Measurements from ENCODE around the gene TCEANC2.

TCEANC2 gene

GRCh38 chr1:54053745-54054437 lies 483 bp downstream of the TCEANC2 start:
- H3K27me3 ChIP-seq (ENCODE audit: insufficient read depth, low read length), result no peaks in the 10 kb centered on the region
- peaks cover 19% of the 10 kb centered on the region for H3K4me1 ChIP-seq (ENCODE audit: control insufficient read depth, insufficient read depth, low read length, unreplicated experiment)
- no peaks in the 10 kb centered on the region for H3K36me3 ChIP-seq (ENCODE audit: insufficient read depth, low read length)
- H3K79me2 ChIP-seq (ENCODE audit: control insufficient read depth, insufficient read depth, low read length, unreplicated experiment), result peaks cover 44% of the 10 kb centered on the region
- H3K27ac ChIP-seq (ENCODE audit: low read depth, low read length), result peak overlapping the region; percentile 63; the same call in 1 of the 2 replicates
- H3K4me3 ChIP-seq (ENCODE audit: low read depth, low read length), result peak overlapping the region; percentile 97
- peak overlapping the region; percentile 99 for H2AFZ ChIP-seq (ENCODE audit: low read length, unreplicated experiment)

GRCh38 chr1:54054438-54054749 lies 986 bp downstream of the TCEANC2 start:
- Histone ChIP-seq H3K79me2 (ENCODE audit: control insufficient read depth, insufficient read depth, low read length, unreplicated experiment) (peaks cover 39% of the 10 kb centered on the region), H3K27me3 (ENCODE audit: insufficient read depth, low read length) (no peaks in the 10 kb centered on the region), H3K4me3 (ENCODE audit: low read depth, low read length) (peak overlapping the region; percentile 97), H3K36me3 (ENCODE audit: insufficient read depth, low read length) (0 out of 2 replicates have a peak, but pooled peaks cover 1% of the 10 kb centered on the region), H2AFZ (ENCODE audit: low read length, unreplicated experiment) (peak overlapping the region; percentile 99), H3K27ac (ENCODE audit: low read depth, low read length) (no peak overlapping the region), H3K4me1 (ENCODE audit: control insufficient read depth, insufficient read depth, low read length, unreplicated experiment) (peaks cover 16% of the 10 kb centered on the region)

DNA sequence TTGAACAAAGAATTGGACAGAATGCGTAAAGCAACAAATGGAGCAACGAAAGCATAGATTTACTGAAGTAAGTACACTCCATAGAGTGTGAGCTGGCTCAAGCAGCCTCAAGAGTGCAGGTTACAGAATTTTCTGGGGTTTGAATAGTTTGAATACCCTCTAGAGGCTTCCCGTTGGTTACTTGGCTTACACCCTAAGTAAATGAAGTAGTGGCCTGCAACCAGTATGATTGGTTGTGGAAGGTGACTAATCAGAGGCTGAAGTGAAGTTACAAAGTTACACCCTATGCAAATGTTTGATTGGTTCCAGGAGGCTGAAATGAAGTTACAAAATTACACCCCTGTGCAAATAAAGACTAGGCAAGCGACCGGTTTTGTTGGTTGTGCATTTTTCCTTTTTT lies 10.9 kb downstream of the TCEANC2 start:
- H3K27ac ChIP-seq (ENCODE audit: low read depth, low read length), result no peak overlapping the region
- 0 out of 2 replicates have a peak, but pooled peaks cover 4% of the 10 kb centered on the region for H3K36me3 ChIP-seq (ENCODE audit: insufficient read depth, low read length)
- H3K27me3 ChIP-seq (ENCODE audit: insufficient read depth, low read length), result no peaks in the 10 kb centered on the region
- H3K4me3 ChIP-seq (ENCODE audit: low read depth, low read length), result no peak overlapping the region
- no peaks in the 10 kb centered on the region for H3K4me1 ChIP-seq (ENCODE audit: control insufficient read depth, insufficient read depth, low read length, unreplicated experiment)
- no peaks in the 10 kb centered on the region for H3K79me2 ChIP-seq (ENCODE audit: control insufficient read depth, insufficient read depth, low read length, unreplicated experiment)
- no peak overlapping the region for H2AFZ ChIP-seq (ENCODE audit: low read length, unreplicated experiment)

DNA sequence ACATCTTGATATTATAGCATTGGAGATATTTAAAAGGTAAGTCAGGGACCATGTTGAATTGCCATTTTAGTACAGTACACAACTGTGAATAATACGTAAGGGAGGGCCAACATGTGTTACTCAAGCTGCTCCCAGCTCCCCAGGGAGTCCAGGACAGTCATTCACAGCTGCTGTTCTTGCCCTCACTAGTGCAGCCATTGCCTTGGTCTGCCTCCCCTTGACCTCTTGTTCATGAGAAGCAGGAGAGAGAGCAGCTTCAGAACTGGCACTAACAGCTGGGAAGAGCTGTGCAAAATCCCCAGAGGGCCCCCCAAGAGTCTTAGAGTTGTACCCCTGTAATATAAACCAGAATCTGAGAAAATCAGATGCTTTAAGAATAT lies 16.4 kb downstream of the TCEANC2 start:
- Histone ChIP-seq H3K36me3 (ENCODE audit: insufficient read depth, low read length) (peaks cover 5% of the 10 kb centered on the region), H3K27ac (ENCODE audit: low read depth, low read length) (no peak overlapping the region), H2AFZ (ENCODE audit: low read length, unreplicated experiment) (no peak overlapping the region)

GRCh38 chr1:54070171-54070837 lies 16.9 kb downstream of the TCEANC2 start:
- H3K27ac ChIP-seq (ENCODE audit: low read depth, low read length), result no peak overlapping the region
- no peak overlapping the region for H3K4me3 ChIP-seq (ENCODE audit: low read depth, low read length)
- H2AFZ ChIP-seq (ENCODE audit: low read length, unreplicated experiment), result no peak overlapping the region
- H3K27me3 ChIP-seq (ENCODE audit: insufficient read depth, low read length), result no peaks in the 10 kb centered on the region
- H3K36me3 ChIP-seq (ENCODE audit: insufficient read depth, low read length), result peaks cover 5% of the 10 kb centered on the region
- H3K79me2 ChIP-seq (ENCODE audit: control insufficient read depth, insufficient read depth, low read length, unreplicated experiment), result no peaks in the 10 kb centered on the region
- H3K4me1 ChIP-seq (ENCODE audit: control insufficient read depth, insufficient read depth, low read length, unreplicated experiment), result peaks cover 5% of the 10 kb centered on the region

More for the DNA sequence above, 16.4 kb downstream of the TCEANC2 start:
- Histone ChIP-seq H3K27me3 (ENCODE audit: insufficient read depth, low read length) (no peaks in the 10 kb centered on the region), H3K4me3 (ENCODE audit: low read depth, low read length) (no peak overlapping the region), H3K4me1 (ENCODE audit: control insufficient read depth, insufficient read depth, low read length, unreplicated experiment) (peaks cover 5% of the 10 kb centered on the region), H3K79me2 (ENCODE audit: control insufficient read depth, insufficient read depth, low read length, unreplicated experiment) (no peaks in the 10 kb centered on the region)

DNA sequence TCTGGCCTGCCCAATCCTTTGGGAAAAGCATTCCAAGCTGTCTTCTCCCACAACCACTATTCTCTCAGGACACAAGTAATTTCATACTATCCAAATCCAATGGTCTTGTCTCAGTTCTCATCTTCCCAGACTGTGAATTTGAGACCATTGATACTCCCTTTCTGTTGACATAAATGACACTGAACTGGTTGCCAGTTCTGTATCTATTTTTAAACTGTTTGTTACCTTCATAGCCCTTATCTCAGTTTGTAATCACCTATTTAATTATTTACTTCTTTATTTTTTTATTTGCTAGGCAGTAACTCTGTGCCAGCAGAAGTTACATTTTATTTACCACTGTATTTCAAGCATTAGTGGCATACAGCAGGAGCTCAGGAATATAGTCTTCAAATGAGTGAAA lies 24.0 kb downstream of the TCEANC2 start:
- no peak overlapping the region for H3K4me3 ChIP-seq (ENCODE audit: low read depth, low read length)
- H3K27ac ChIP-seq (ENCODE audit: low read depth, low read length), result no peak overlapping the region
- H3K4me1 ChIP-seq (ENCODE audit: control insufficient read depth, insufficient read depth, low read length, unreplicated experiment), result no peaks in the 10 kb centered on the region
- H2AFZ ChIP-seq (ENCODE audit: low read length, unreplicated experiment), result no peak overlapping the region
- no peaks in the 10 kb centered on the region for H3K79me2 ChIP-seq (ENCODE audit: control insufficient read depth, insufficient read depth, low read length, unreplicated experiment)
- H3K27me3 ChIP-seq (ENCODE audit: insufficient read depth, low read length), result no peaks in the 10 kb centered on the region
- no peaks in the 10 kb centered on the region for H3K36me3 ChIP-seq (ENCODE audit: insufficient read depth, low read length)

- no peaks in the 10 kb centered on the region for H3K79me2 ChIP-seq (ENCODE audit: control insufficient read depth, insufficient read depth, low read length, unreplicated experiment)
- H3K27me3 ChIP-seq (ENCODE audit: insufficient read depth, low read length), result no peaks in the 10 kb centered on the region
- no peak overlapping the region for H3K27ac ChIP-seq (ENCODE audit: low read depth, low read length)
- H3K4me3 ChIP-seq (ENCODE audit: low read depth, low read length), result no peak overlapping the region
- H3K4me1 ChIP-seq (ENCODE audit: control insufficient read depth, insufficient read depth, low read length, unreplicated experiment), result no peaks in the 10 kb centered on the region
- no peak overlapping the region for H2AFZ ChIP-seq (ENCODE audit: low read length, unreplicated experiment)
- no peaks in the 10 kb centered on the region for H3K36me3 ChIP-seq (ENCODE audit: insufficient read depth, low read length)
Measured at GRCh38 chr1:54080598-54081049, 27.2 kb downstream of the TCEANC2 start.

DNA sequence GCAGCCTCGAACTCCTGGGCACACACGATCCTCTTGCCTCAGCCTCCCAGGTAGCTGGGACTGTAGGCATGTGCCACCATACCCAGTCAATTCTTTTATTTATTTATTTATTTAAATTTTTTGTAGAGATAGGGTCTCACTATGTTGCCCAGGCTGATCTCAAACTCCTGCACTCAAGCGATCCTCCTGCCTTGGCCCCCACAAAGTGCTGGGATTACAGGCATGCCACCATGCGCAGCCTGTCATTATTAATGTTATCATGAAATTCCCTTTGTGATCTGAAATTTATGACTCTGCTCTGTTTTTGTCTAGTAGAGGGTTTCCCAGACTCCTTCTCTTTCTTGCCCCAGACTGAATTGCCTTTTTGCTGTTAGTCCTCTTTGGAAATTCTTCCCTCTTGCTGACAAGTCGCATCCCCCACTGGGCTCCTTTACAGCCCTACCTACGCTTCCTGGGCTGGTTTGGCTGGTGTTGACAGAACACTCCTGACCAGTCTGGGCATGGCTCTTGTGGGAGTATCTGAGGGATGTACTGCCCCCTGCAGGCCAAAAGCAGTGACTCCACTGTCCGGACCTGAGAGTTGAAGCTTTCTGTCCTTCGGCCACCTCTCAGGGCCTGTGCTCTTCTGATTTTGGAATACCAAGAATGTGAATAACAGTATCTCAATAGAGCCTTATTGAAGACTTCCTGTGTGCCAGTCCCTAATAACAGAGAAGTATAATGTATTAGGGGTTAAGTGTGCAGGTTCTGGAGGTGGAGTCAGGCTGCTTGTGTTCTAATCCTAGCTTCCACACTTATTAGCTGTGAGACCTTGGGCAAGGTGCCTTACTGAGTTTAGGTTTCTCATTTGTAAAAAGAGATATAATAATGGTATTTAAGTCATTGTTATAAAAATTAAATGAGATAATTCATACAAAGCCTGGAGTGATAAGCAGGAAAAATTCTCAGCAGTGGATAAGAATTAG lies 28.2 kb downstream of the TCEANC2 start:
- Histone ChIP-seq H2AFZ (ENCODE audit: low read length, unreplicated experiment) (no peak overlapping the region), H3K27ac (ENCODE audit: low read depth, low read length) (no peak overlapping the region), H3K36me3 (ENCODE audit: insufficient read depth, low read length) (no peaks in the 10 kb centered on the region), H3K4me3 (ENCODE audit: low read depth, low read length) (no peak overlapping the region), H3K79me2 (ENCODE audit: control insufficient read depth, insufficient read depth, low read length, unreplicated experiment) (no peaks in the 10 kb centered on the region), H3K27me3 (ENCODE audit: insufficient read depth, low read length) (no peaks in the 10 kb centered on the region), H3K4me1 (ENCODE audit: control insufficient read depth, insufficient read depth, low read length, unreplicated experiment) (no peaks in the 10 kb centered on the region)

DNA sequence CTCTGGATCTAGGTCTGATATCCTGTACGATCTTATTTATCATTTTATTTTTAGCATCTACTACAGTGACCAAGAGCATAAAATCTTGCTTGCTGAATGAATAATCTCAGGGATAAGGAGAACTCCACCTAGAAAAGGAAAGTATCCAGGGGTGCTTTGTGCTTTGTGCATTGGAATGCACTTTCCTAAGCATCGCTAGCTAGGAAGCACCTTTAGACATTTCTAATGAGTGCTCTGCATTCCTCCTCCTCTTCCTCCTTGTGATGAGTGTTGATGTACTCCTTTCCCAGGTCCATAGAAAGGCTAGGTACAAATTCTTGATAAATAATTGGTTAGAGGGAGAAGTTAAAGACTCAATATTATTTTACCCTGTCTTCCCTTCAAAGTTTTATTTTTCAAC lies 31.4 kb downstream of the TCEANC2 start:
- Histone ChIP-seq H2AFZ (ENCODE audit: low read length, unreplicated experiment) (no peak overlapping the region), H3K4me1 (ENCODE audit: control insufficient read depth, insufficient read depth, low read length, unreplicated experiment) (no peaks in the 10 kb centered on the region)

DNA sequence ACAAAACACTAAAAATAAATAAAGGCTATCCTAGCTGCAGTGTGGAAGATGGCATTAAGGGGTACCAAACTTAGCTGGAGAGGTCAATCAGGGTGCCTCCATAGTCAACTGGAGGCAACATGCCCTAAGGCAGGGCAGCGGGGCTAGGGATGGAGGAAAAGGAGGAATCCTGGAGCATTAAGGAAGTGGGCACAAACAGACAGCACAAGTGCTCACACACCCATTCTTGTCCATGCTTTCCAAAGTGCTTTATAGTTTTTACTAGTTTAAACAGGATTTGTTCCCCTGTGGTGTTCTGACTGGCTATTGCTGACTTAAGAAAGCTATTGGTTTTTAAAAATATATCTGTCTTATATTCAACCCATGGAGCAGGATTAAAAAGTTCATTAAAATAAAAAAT lies 33.3 kb downstream of the TCEANC2 start:
- Histone ChIP-seq H3K36me3 (ENCODE audit: insufficient read depth, low read length) (no peaks in the 10 kb centered on the region), H2AFZ (ENCODE audit: low read length, unreplicated experiment) (no peak overlapping the region), H3K79me2 (ENCODE audit: control insufficient read depth, insufficient read depth, low read length, unreplicated experiment) (no peaks in the 10 kb centered on the region), H3K27ac (ENCODE audit: low read depth, low read length) (no peak overlapping the region), H3K27me3 (ENCODE audit: insufficient read depth, low read length) (no peaks in the 10 kb centered on the region), H3K4me3 (ENCODE audit: low read depth, low read length) (no peak overlapping the region), H3K4me1 (ENCODE audit: control insufficient read depth, insufficient read depth, low read length, unreplicated experiment) (no peaks in the 10 kb centered on the region)

More for the DNA sequence above, 31.4 kb downstream of the TCEANC2 start:
- Histone ChIP-seq H3K79me2 (ENCODE audit: control insufficient read depth, insufficient read depth, low read length, unreplicated experiment) (no peaks in the 10 kb centered on the region), H3K27me3 (ENCODE audit: insufficient read depth, low read length) (no peaks in the 10 kb centered on the region), H3K27ac (ENCODE audit: low read depth, low read length) (no peak overlapping the region), H3K36me3 (ENCODE audit: insufficient read depth, low read length) (no peaks in the 10 kb centered on the region), H3K4me3 (ENCODE audit: low read depth, low read length) (no peak overlapping the region)

Data from ACC112 (cell line).